Kidney capillary endothelial cell (primary cell): Measurements from ENCODE around the gene TNIK.
A peak's percentile ranks its signal among the peaks of the same experiment; 100 is the strongest.

Source experiments
- DNase-seq: peaks from one replicate; pipeline ENCODE4 v3.0.0-alpha.2; 2018; ENCODE audit warnings: low spot score

Gene TNIK

DNA sequence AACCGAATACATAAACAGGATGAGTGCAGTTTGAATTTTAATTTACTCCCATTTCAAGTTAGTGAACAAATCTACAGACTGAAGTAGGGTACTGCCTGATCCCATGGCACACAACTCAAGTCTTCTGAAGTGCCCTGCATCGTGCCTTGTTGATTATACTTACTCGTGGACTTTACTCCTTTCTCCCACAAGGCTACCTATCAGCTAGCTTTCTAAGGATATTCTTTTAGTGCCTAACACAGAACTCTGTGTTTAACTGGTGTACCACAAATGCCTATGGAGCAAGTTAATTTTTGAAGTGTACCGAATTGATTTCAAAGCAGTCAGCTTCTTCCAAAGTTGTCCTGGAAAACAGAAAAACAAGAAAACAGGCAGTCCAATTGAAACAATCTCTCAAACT lies 119.8 kb downstream of the TNIK start:
- DNase-seq, result no peak

DNA sequence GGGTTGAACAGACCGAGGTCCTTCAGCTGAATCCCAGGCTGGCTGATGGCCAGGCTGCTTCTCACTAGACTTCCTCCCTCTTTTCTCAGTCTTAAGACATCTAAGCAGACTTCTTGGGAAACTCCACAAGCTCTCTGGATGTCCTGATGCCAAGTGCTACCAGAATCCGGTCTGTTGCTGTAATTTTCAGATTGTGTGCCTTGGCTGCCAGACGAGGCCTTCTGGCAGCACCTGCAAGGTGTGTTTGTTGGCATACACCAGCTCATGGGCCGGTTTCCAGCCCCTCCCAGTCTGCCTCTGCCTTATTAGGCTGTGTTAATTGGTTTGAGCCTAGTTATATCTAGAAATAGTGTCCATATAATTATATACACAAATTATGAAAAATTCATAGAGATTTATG lies 120.6 kb downstream of the TNIK start:
- no peak for DNase-seq

DNA sequence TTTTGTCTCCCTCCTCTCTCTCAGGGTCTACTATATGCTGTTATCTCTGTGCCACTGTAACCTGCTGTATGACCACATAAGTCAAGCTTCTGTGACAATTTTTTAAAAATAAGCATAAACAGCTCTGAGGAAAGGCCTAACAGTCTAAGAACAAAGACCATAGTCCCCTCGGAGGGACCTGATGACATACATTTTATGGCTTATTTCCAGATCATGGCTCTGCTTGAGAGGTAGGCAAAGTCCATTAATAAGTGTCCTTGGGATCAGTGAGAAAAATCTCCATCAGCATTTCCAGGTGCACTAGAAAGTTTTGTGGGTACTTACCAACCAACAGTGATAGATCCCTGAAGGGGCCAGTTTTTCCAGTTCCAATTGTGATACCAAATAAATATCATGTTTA lies 123.8 kb downstream of the TNIK start:
- DNase-seq, result no peak

DNA sequence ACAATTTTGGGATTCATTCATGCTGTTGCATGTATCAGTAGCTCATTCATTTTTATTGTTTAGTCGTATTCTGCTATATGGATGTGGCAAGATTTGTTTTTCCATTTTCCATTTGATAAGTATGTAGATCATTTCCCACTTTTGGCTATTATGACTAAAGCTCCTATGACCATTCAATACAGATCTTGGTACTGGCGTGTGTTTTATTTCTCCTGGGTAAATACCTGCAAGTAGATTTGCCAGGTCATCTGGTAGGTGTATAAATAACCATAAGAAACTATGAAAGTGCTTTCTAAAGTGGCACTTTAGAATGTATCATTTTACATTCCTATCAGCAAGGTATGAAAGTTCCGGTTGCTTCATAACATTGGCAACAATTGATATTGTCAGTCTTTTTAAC lies 124.6 kb downstream of the TNIK start:
- no peak for DNase-seq

DNA sequence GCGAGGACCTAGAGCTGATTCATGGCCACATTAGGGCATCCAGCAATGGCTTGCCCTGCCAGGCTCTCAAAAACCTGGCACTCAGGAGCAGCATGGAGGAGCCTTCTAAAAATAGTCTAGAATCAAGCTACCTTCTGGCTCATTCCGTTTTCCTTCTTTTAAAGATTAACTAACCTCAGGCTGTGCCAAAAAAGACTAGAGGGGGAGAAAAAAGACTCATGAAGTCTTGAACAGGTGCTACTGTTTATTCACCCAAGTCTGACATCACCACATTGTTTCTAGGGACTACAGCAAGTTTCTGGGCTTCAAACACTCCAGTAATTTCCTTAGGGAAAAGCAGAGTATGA lies 125.8 kb downstream of the TNIK start:
- no peak for DNase-seq

DNA sequence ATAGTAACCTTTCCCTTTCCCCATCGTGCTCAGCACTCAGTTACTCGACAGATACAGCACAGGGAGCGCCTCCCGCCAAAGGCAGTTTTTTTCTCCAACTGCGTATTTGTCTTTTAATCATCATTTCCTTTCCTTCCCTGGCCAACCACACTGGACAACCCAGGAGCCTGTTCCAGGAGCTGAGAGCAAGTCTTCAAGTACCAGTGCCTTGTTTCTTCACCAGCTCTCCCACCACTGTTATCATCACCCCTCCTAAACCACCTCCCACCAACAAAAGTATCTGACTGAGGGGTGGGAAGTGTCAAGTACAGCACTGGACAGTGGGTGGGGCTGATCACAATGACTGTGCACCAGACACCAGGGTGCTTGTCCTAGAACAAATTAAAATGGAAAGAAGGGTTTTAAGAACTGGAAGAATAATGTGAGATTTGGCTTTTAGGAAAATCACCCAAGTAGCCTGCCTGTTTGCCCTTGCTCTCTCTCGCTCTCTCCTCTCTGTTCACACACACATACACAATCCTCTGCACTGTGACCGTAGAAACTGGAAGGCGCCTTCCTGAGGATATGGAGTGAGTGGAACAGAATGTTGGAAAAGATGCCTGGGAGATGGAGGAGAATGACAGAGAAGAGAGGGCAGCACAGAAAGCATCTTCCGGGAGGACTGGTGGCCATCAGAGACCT lies 126.3 kb downstream of the TNIK start:
- no peak for DNase-seq

DNA sequence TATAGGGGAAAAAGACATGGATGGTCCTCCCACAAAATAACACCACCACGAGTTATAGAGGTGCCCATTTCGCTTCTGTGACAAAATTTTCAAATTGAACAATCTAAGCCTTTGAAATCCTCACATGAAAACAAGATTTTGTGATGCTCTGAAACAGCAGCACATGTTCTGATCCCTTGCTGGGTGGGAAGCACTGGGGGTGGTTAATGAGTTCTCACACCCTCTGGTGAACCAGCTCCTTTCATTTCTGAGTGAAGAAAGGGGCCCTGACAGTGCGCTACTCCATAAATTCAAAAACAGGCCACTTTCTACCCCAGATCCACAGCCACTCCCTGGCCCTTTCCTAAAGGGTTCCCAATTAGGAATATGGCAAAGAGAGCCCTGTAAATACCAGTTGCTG lies 129.3 kb downstream of the TNIK start:
- no peak for DNase-seq

DNA sequence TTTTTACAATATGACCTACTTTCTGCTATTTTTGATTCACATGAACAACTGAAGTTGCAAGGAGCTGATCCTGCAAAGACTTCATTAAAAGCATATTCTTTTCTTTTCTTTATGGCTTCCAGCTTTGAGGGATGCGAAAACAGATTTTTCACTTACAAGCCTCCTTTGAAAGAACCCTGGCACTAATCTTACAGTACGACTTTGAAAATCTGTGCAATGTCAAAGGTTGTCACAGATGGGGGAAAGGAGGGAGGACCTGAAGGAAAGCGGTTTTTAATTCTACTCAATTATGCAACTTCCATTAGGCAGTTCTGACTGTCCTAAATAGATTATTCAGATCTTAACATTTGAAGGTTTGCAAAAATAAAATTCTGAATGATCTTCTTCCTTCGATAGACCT lies 130.5 kb downstream of the TNIK start:
- no peak for DNase-seq

DNA sequence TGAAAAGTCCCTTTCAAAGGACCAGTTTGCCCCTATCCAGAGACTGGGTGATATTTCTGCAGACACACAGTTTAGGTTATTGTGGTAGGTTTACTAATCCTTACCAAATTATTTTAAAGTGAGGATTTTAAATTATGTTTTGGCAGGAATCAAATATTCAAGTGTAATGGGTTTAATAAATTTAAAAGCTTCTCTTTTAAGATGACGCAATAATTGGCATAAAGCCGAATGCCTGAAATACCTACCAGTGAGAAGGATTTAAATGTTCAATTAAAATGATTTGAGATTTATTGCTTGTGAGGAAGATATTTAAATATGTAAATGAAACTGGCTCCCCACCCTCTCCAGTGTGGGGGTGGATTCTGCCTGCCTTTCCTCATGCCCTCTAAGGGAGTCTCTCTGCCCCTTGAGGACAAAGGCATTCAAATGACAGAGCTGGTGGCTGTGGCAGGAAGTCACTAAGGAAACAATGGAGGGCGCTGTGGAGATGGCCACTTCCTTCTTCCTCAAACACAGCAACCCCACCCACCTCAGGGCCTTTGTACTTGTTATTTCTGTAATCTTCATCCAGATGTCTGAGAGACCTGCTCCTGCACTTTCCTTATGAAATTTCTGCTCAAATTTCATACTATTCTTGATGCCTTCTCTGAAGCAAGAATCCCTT lies 131.7 kb downstream of the TNIK start:
- DNase-seq, result peak; percentile 38

DNA sequence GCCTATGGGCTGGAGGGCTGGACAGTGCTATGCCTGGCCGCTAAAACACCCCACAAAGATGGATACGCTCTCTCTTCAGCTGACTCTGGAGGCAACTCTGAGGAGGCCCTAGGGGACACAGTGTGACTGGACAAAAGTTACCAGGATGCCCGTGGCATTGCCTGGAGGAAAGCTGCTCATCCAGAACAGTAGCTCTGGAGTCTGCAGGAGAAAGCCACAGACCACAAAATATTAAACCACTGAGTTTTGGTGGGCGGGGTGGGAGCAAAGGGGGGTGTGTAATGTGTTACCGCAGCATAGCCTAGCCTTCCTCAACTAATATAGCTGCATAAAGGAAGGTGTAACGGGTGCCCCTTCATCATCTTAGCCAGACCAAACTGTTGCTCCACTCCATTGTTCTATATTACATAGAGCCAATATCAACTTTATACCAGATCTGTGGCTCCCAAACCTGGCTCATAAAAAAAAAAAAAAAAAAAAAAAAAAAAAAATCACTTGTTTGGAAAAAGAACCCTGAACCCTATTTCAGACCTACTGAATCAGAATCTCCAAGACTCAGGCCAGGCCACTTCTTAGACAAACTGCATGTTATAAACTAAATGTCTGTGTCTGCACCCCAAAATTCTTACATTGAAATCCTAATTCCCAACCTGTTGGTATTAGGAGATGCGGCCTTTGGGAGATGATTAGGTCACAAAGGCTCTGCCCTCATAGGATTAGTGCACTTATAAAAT lies 132.6 kb downstream of the TNIK start:
- DNase-seq, result no peak

DNA sequence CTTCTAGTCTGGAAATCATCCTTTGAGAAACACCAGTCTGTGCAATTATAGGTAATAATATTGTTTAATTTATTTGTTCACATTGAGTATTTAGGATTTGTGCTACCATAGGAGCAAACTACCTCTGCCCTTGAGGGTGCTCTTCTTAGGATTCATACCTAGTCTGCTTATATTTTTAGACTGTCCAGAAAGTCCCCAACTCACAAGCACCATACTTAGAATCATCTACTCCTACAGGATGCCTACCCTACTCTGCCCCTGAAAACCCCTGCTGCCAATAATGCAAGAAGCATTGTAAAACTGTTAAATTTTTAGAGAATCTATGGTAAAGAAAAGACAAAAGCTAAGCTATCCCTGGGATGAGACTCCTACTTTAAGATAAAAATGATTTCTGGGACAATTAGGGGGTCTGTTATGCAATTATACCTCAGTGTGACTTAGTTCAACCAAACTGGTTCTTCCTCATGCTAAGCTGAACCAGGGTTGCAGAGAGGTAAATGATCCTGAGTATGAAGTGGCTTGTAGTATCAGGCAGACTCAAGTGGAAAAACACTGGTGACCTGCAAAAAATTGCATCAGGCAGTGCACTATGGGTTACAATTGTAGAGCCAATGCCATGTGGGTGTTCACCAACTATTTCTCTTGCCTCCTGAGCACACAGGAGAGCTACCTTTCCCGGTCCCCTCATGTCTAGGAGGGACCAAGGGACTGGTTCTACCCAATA lies 133.3 kb downstream of the TNIK start:
- DNase-seq, result no peak

DNA sequence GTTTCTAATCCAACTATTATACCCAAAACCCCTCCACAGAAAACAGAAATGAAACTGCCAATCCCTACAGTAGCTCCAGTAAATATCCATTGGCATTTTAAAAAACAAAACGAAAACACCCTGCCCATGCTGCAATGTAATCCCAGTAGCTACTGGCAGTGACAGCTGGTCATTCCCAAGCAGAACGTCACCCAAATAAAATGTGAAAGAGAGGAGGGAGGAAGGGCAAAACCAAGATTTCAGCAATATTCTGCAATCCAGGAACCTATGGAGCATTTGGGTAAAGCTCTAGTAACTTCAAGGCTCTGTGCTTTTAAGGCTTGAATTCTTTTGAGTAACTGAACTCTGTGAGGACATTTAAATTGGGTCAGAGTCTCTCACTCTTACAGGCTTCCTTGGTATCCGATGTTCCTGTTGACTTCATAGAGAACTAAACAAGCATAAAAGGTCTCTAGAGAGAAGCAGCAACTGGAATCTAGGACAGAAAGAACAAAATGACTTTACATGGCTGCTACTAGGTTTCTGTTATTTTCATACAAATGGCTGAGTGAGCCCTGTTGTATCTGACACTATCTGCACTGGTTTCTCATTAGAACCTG lies 136.2 kb downstream of the TNIK start:
- no peak for DNase-seq

DNA sequence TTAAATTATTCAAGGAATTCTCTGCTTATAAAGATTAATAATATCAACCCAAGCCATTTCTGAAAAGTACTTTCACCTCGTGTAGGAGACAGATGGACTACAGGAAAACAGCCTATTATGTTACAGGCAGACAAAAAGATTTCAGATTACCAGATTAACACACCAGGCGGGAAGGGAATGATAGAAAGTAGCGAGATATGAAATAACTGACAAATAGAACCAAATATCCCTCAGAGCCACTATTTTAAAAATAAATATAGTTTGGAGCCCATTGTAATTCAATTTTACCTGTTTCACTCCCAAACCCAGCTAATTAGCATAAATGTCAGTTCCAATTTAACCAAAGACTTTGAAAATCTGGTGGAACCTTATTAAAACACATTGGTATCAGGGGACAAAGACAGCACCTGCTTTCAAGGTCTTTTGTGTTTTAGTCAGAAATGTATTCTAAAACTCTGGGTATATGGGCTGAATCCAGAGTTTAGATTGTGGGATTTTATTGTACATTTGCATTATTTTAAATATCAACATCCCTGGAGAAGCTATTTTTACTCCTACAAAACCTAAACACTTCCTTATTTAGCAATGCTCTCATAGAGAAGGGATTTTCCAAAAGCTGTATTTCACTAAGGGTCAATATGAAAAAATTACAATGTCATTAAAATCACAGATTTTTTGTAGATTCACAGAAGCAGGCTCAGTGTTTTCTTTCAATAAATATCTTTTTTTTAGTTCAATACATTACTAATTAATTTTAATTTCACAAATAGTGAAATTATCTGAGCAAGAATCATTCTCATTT lies 138.4 kb downstream of the TNIK start:
- no peak for DNase-seq

DNA sequence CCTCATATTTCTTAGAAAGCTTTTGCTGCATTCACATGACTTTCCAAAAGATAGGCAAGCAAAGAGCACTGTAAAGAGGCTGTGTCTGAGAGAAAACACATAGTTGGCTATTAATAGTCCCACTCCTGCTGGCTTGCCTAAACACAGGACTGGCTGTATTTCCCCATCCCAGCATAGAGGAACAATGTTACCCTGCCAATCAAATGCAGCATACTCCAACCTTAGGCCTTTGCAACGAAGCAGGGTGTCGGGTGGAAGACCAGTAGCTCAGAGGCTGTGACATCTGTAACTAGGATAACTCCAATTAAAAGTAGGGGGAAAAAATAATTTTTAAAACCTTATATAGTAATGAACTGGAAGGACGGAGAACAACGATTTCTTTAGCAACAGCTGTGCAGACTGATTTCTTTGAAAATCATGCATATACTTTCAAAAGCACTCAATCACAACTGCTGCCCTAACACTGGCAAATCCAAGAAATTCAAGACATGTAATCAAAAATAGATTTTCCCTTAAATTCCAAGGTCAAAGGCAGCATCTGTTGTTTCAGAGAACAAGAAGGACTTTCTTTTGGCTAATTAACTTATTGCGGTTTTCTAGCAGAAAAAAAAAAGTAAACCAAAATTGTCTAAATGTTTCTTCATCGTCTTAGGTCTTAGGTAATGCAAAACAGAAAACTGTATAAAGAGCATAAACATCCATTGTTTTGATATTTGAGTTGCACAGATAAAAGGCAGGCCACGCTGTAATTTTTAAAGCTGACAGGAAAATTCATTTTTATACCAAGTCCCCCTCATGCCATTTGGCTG lies 139.3 kb downstream of the TNIK start:
- no peak for DNase-seq

DNA sequence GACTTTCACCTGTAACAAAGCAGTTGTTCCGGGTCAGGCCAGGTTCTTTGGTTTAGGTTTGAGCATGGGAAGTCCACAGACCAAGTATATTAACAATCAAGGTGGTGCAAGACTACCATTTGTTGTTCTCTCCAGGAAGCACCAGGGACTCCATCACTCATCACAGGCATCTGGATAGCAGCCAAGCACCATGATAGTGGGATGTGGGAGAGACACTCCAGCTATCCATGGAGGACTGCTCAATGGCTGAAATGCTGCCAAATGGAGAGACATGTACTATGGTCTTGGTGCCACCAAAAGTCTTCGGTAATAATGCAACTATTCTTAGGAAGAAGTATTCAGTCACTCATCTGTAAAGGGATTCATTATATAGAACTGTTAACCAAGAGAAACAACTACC lies 143.0 kb downstream of the TNIK start:
- no peak for DNase-seq

DNA sequence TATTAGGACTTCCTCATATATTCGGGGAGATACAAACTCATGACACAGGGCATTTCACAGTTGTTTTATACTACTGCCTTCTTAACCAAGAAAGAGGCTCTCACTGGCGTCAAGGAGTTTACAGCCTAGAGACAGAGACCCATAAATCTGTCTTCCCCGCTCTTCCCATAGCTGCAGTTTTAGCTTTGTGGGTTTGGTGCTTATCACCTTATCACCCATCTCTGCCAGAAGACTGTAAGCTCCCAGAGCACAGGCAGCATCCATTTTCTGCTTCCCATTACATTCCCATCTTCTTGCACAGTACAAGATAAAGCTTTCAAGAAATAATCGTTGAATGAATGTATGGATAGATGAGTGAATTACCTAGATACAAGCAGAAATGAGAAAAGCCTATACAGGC lies 144.3 kb downstream of the TNIK start:
- no peak for DNase-seq

DNA sequence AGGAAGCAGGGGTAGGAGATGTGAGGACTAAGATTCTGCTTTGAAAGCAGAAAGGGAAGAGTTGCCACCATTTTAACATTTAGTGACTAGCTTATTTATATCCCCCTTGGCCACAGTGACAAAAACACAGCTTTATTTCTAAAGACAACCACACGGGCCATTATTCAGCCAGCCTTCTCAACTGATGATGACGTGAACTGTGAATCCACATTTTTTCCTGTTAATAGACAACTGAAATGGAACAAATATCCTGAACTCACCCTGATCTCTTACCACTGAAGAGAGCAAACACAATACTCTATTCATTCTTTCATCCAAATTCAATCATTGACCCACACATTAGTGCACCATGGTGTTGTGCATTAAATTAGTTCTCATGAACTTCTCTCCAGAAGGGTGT lies 145.1 kb downstream of the TNIK start:
- no peak for DNase-seq

DNA sequence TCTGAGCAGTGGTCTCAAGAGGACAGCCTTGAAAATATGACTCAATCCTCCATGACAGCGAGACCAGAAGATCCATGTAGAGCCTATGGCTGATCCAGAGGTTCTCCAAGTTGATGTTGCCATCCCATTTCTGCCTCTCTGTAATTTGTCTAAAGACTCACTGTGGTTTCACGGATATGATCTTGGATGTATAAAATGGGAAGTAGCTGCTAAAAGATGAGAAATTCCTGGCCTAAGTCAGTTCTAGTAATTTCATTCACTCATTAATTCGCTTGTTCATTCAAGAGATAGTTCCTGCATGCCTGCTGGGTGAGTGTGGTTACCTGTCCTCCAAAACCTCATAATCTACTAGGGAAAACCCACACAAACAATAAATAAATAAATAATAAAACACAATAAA lies 145.9 kb downstream of the TNIK start:
- DNase-seq, result no peak

DNA sequence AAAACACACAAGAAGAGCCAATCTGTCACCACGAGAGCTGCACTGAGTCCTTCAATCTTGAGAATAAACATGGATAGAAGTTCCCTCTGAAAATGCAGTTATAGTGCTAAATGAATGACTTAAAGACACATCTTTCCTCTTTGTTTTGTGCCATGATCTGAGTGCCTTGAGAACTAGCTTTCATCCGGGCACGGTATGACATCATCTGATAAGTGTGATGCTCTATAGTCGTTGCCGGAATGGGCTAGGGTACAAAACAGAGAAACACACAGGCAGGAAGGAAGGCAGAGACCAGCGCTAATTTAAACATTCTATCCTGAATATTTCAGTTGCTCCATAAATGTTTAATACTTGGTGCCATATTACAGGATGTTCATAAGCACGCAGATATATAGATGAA lies 146.5 kb downstream of the TNIK start:
- DNase-seq, result no peak

DNA sequence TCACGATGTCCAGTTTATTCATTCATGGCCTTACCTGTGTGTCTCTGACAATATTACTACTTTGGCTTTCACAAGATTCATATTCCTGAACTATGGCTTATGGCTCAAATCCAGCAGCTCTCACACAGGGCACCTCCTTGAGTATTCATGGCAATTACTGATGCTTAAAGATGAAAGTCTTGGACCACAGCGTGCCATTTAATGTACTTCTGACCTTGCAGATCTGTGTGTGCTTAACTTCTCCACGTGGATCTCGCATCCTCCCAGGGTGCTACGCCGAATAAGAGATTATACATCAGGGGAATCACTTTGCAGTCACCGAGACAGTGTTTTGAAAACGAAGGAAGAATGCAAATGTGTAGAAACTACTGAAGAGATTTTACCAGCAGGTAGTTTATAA lies 147.5 kb downstream of the TNIK start:
- DNase-seq, result no peak

DNA sequence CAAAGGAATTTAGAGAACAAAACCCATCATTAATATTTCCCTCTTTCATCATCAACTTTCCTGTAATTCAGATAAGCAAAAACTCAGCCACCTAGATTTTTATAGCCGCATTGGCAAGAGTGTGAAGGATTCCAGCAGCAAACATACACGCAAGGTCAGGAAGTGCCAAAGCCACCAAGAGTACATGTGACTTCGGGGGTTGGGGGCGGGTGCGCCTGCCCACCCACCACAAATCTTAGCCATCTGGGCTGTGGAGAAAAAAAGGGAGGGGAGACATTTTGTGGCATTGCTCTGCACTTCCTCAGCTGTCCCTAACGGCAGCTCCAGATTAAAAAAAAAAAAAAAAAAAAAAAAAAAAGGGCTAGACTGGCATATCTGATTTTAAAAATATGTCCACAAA lies 148.4 kb downstream of the TNIK start:
- DNase-seq, result no peak
